Keratinocyte (primary cell): ENCODE results near the gene CARD18. TPM values are rescaled to one million over a fixed set of nuclear protein-coding genes. Genes with fewer than 3 reads are reported as not detected.

ENCODE experiments used
- DNase-seq: peaks from one replicate; pipeline ENCODE4 v3.0.0-alpha.2; 2011; ENCODE audit warnings: low read depth, missing footprints, low spot score
- FAIRE-seq: peaks from 2 replicates; lab custom pipeline; 2011; peaks lifted over from hg19 to GRCh38; lab: Jason Lieb, UNC
- H2AFZ ChIP-seq: 2 replicates; pipeline ENCODE4 v1.6.0; 2012; ENCODE audit warnings: low read length, control low read depth, inconsistent platforms; ENCODE audit not compliant: control insufficient read depth
- H3K27ac ChIP-seq: 2 replicates; pipeline ENCODE4 v1.5.1; 2011; ENCODE audit warnings: low read length; ENCODE audit not compliant: control insufficient read depth, insufficient read depth
- H3K27me3 ChIP-seq: 3 replicates; pipeline ENCODE4 v1.6.0; 2011; ENCODE audit warnings: low read length; ENCODE audit not compliant: control insufficient read depth, insufficient read depth; ENCODE audit errors: extremely low read depth
- H3K36me3 ChIP-seq, 2 experiments: 2 replicates in 1 of 2; 3 replicates in 1 of 2; pipeline ENCODE4 v1.5.1; 2011; ENCODE audit warnings: low read length in 2 of 2, mild to moderate bottlenecking in 1 of 2; ENCODE audit not compliant: control insufficient read depth in 2 of 2, insufficient read depth in 2 of 2; ENCODE audit errors: extremely low read depth in 1 of 2
- H3K4me1 ChIP-seq: 3 replicates; pipeline ENCODE4 v1.5.1; 2011; ENCODE audit warnings: low read length; ENCODE audit not compliant: control insufficient read depth, insufficient read depth; ENCODE audit errors: extremely low read depth
- H3K4me2 ChIP-seq: 3 replicates; pipeline ENCODE4 v1.6.0; 2011; ENCODE audit warnings: low read depth, low read length; ENCODE audit not compliant: control insufficient read depth, insufficient read depth; ENCODE audit errors: extremely low read depth
- H3K4me3 ChIP-seq, 3 experiments: fragments of 200-600 bp in 1 of 3; sonication (generic) in 1 of 3; 2 replicates in 2 of 3; 3 replicates in 1 of 3; pipeline ENCODE4 v1.5.1; 2011 to 2016; ENCODE audit warnings: low read length in 3 of 3, mild to moderate bottlenecking in 3 of 3, control low read depth in 2 of 3, inconsistent platforms in 1 of 3, low read depth in 1 of 3, mixed read lengths in 1 of 3, mixed run types in 1 of 3, moderate library complexity in 1 of 3; ENCODE audit not compliant: control insufficient read depth in 2 of 3, insufficient read depth in 2 of 3; ENCODE audit errors: extremely low read depth in 1 of 3
- H3K79me2 ChIP-seq: 2 replicates; pipeline ENCODE4 v1.6.0; 2012; ENCODE audit warnings: low read length; ENCODE audit not compliant: control insufficient read depth, insufficient read depth
- H3K9ac ChIP-seq: 3 replicates; pipeline ENCODE4 v1.6.0; 2011; ENCODE audit warnings: low read length; ENCODE audit not compliant: control insufficient read depth, insufficient read depth; ENCODE audit errors: extremely low read depth
- H3K9me1 ChIP-seq: 3 replicates; pipeline ENCODE4 v1.6.0; 2011; ENCODE audit warnings: low read length; ENCODE audit not compliant: control insufficient read depth, insufficient read depth; ENCODE audit errors: extremely low read depth
- H3K9me3 ChIP-seq: 2 replicates; pipeline ENCODE4 v1.5.1; 2012; ENCODE audit warnings: low read depth, low read length; ENCODE audit not compliant: control insufficient read depth
- H4K20me1 ChIP-seq: 3 replicates; pipeline ENCODE4 v1.6.0; 2011; ENCODE audit warnings: low read length; ENCODE audit not compliant: control insufficient read depth, insufficient read depth; ENCODE audit errors: extremely low read depth
- EZH2 ChIP-seq: IDR thresholded peaks from one replicate; pipeline ENCODE4 v1.6.1; 2012; ENCODE audit warnings: inconsistent platforms, mild to moderate bottlenecking, low read length, moderate library complexity
- dilution Hi-C: fragments of 300-500 bp; cut with MboI; formaldehyde crosslinking; loops from one replicate; pipeline ENCODE4 v1.7.0; 2020; ENCODE audit warnings: low sequenced_read_pairs; ENCODE audit not compliant: extremely low pct_ligation_motif_present
- polyA minus RNA-seq, 3 experiments: library from RNA; depleted of rRNA, polyadenylated mRNA; stranded (reverse); fragments of >200 nt; gene quantifications; 1 replicate in 1 of 3; 2 replicates in 1 of 3; 3 replicates in 1 of 3; pipeline ENCODE4 v1.2.3, GENCODE V29; 2011
- polyA plus RNA-seq, 5 experiments: library from polyadenylated mRNA; depleted of rRNA in 3 of 5; stranded (reverse) in 3 of 5; stranded (forward) in 1 of 5; unstranded in 1 of 5; fragments of >200 nt; gene quantifications; 1 replicate in 1 of 5; 2 replicates in 3 of 5; 3 replicates in 1 of 5; pipeline versions ENCODE4 v1.2.1 to v1.2.3, GENCODE V29; 2011 to 2012; ENCODE audit warnings: missing spikeins in 2 of 5, low read depth in 1 of 5, low replicate concordance in 1 of 5
- TF ChIP-seq, protein P1 (sequence below), 3 experiments: IDR thresholded peaks in 1 of 3; conservative IDR thresholded peaks in 1 of 3; optimal IDR thresholded peaks in 1 of 3; 2 replicates in 2 of 3; 3 replicates in 1 of 3; pipeline versions ENCODE3 to v1.5.1; 2011; ENCODE audit warnings: low read length in 3 of 3, mild to moderate bottlenecking in 3 of 3, moderate library complexity in 2 of 3, control low read depth in 1 of 3, inconsistent platforms in 1 of 3; ENCODE audit not compliant: insufficient read depth in 2 of 3; ENCODE audit errors: extremely low read depth in 1 of 3

The CARD18 gene, protein sequence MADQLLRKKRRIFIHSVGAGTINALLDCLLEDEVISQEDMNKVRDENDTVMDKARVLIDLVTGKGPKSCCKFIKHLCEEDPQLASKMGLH
- polyA plus RNA-seq: 2.5 to 11.5 TPM (median 10.4 TPM) in 3 replicates
- polyA plus RNA-seq (2011; ENCODE audit: low read depth): 66.5 TPM
- 9.1 and 20.3 TPM in 2 replicates for polyA plus RNA-seq (2011; cell fraction: cytosol; rRNA removed)
- 3.5 and 7.6 TPM in 2 replicates for polyA plus RNA-seq (2011; cell fraction: nucleus; rRNA removed)
- 6.1 and 132 TPM in 2 replicates for polyA plus RNA-seq (2012; ENCODE audit: low replicate concordance)
- 0.99 to 3.9 TPM in 2 of 3 replicates, not detected in the other for polyA minus RNA-seq
- not detected for polyA minus RNA-seq (2011; cell fraction: cytosol; rRNA and poly(A)+ RNA removed)
- not detected in 2 replicates for polyA minus RNA-seq (2011; cell fraction: nucleus; rRNA and poly(A)+ RNA removed)

DNA sequence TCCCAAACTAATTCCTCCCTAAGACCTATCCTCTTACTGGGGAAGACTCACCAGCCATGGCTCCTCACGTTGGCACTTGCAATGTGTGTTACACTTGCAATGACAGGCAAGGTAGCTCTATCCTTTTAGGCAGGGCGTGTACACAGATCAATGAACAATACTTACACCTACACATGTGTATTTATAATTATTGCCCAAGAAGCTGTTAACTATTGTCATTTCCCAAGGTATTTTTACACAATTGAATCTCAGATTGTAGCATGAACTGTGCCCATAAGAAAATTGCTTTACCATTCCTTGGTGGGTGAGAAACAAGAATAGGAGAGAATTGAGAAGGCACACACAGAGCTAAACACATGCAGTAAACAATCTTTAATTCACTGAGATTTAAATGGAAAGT, at the start of gene CARD18:
Gene CARD18, minus strand, starts transcription at position 101 of the 400 bp plus-strand sequence. Its CDS starts 43 bp downstream, at position 58.
- Histone ChIP-seq H2AFZ (peak within 1 kb of the TSS; percentile 21), H3K9me1 (no peaks in the 10 kb centered on the region), H3K9me3 (no peaks in the 10 kb centered on the region), H3K27me3 (no peaks in the 10 kb centered on the region), H3K27ac (no peak within 1 kb of the TSS), H3K79me2 (no peaks in the 10 kb centered on the region), H3K4me3 (no peak within 1 kb of the TSS), H4K20me1 (no peaks in the 10 kb centered on the region), H3K4me1 (peaks cover 22% of the 10 kb centered on the region), H3K9ac (no peak within 1 kb of the TSS), H3K4me2 (no peak within 1 kb of the TSS), H3K36me3 (no peaks in the 10 kb centered on the region)
- FAIRE-seq (peak; percentile 5), DNase-seq (no peak)
- dilution Hi-C loops: no loop called here
- TF ChIP-seq, protein P1, sequence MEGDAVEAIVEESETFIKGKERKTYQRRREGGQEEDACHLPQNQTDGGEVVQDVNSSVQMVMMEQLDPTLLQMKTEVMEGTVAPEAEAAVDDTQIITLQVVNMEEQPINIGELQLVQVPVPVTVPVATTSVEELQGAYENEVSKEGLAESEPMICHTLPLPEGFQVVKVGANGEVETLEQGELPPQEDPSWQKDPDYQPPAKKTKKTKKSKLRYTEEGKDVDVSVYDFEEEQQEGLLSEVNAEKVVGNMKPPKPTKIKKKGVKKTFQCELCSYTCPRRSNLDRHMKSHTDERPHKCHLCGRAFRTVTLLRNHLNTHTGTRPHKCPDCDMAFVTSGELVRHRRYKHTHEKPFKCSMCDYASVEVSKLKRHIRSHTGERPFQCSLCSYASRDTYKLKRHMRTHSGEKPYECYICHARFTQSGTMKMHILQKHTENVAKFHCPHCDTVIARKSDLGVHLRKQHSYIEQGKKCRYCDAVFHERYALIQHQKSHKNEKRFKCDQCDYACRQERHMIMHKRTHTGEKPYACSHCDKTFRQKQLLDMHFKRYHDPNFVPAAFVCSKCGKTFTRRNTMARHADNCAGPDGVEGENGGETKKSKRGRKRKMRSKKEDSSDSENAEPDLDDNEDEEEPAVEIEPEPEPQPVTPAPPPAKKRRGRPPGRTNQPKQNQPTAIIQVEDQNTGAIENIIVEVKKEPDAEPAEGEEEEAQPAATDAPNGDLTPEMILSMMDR (optimal IDR thresholded peaks at IDR 0.05 in 1 of 3, IDR thresholded peaks at IDR 0.05 in 1 of 3, conservative IDR thresholded peaks at IDR 0.05 in 1 of 3; ENCODE audit: extremely low read depth in 1 of 3, insufficient read depth in 2 of 3, low read length in 3 of 3): no peak
- no peak for TF ChIP-seq EZH2

DNA sequence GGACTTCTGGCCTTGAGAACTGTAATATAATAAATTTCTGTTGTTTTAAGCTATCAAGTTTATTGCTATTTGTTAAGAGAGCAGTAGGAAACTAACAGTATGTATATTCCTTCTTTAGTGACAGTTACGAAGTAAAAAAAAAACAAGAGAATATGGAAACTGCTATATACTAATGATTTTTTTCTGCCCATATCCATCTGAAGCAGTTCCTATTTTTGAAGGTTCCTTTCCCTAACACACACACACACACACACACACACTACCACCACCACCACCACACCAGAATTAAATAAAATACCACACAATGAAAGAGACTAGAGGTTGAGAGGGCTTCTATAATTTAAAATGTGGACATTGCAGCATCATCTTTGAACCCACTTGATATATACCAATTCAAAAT, 44.4 kb upstream of the CARD18 start:
- Histone ChIP-seq H3K9ac (no peak overlapping the region), H3K9me3 (no peaks in the 10 kb centered on the region), H3K27me3 (no peaks in the 10 kb centered on the region), H3K9me1 (no peaks in the 10 kb centered on the region), H2AFZ (no peak overlapping the region), H3K27ac (no peak overlapping the region), H3K4me2 (no peak overlapping the region), H3K36me3 (no peaks in the 10 kb centered on the region), H3K4me3 (no peak overlapping the region), H4K20me1 (no peaks in the 10 kb centered on the region), H3K4me1 (no peaks in the 10 kb centered on the region), H3K79me2 (no peaks in the 10 kb centered on the region)
- TF ChIP-seq, protein P1 (optimal IDR thresholded peaks at IDR 0.05 in 1 of 3, IDR thresholded peaks at IDR 0.05 in 1 of 3, conservative IDR thresholded peaks at IDR 0.05 in 1 of 3; ENCODE audit: extremely low read depth in 1 of 3, insufficient read depth in 2 of 3, low read length in 3 of 3): no peak
- no peak for TF ChIP-seq EZH2
- FAIRE-seq (no peak), DNase-seq (no peak)
- dilution Hi-C loops: no loop called here
